Suprapubic skin (tissue), 3 donors: ENCODE data around the gene SOX3.

Source experiments
- CTCF ChIP-seq, 2 donors: fragments of 200-600 bp in 1 of 2; fragments of 450-650 bp in 1 of 2; sonication (generic) in 1 of 2; IDR thresholded peaks; one replicate each; pipeline ENCODE4 v1.5.1; 2016 to 2019; ENCODE audit warnings: antibody characterized with exemption in 2 of 2, mild to moderate bottlenecking in 1 of 2, moderate library complexity in 1 of 2
- EP300 ChIP-seq: sonication (generic); formaldehyde crosslinking; IDR thresholded peaks from one replicate; pipeline ENCODE4 v1.6.1; 2017; ENCODE audit warnings: antibody characterized with exemption

- TF ChIP-seq EP300 (no peak), CTCF (IDR thresholded peaks at IDR 0.05) (no peak)
Observed at GRCh38 chrX:140510306-140510676, 5.4 kb upstream of the SOX3 start.
